NCI-H460 (cell line): ENCODE results near the gene MTCP1. TPM values are rescaled to one million over a fixed set of nuclear protein-coding genes. Genes with fewer than 3 reads are reported as not detected.

Experiments used
- total RNA-seq: library from RNA; depleted of rRNA; stranded (reverse); fragments of >200 nt; shearing (Covaris generic); gene quantifications from 2 replicates; pipeline ENCODE4 v1.2.3, GENCODE V29; 2014; rRNA removed

MTCP1 gene
- total RNA-seq, 1 experiment from 2014 or later, result 36.1 TPM

Other genes starting within 250 kb of the MTCP1 start
- gene SMIM9, start 236.5 kb downstream of the MTCP1 start, total RNA-seq, result not detected in 2 replicates
- 20.6 and 25.8 TPM in 2 replicates for gene F8A1, start 184.8 kb downstream of the MTCP1 start, total RNA-seq
- gene F8, start 48.4 kb downstream of the MTCP1 start, total RNA-seq, result 3.4 and 5.3 TPM in 2 replicates
- gene FUNDC2, start 44.3 kb downstream of the MTCP1 start, total RNA-seq, result 87.5 and 98.1 TPM in 2 replicates
- 27.0 and 28.1 TPM in 2 replicates for gene CMC4, start within 50 bp of the MTCP1 start, total RNA-seq
- 12.7 and 14.4 TPM in 2 replicates for gene BRCC3, start 372 bp upstream of the MTCP1 start, total RNA-seq
- gene VBP1, start 145.3 kb upstream of the MTCP1 start, total RNA-seq, result 203 and 211 TPM in 2 replicates
- gene RAB39B, start 193.4 kb upstream of the MTCP1 start, total RNA-seq, result 47.7 TPM in 2 replicates